Keratinocyte (primary cell): ENCODE results near the gene ADRM1.

Source experiments
- CTCF ChIP-seq, 3 experiments: IDR thresholded peaks in 1 of 3; conservative IDR thresholded peaks in 1 of 3; optimal IDR thresholded peaks in 1 of 3; 2 replicates in 2 of 3; 3 replicates in 1 of 3; pipeline versions ENCODE3 to v1.5.1; 2011; ENCODE audit warnings: low read length in 3 of 3, mild to moderate bottlenecking in 3 of 3, moderate library complexity in 2 of 3, control low read depth in 1 of 3, inconsistent platforms in 1 of 3; ENCODE audit not compliant: insufficient read depth in 2 of 3; ENCODE audit errors: extremely low read depth in 1 of 3
- EZH2 ChIP-seq: IDR thresholded peaks from one replicate; pipeline ENCODE4 v1.6.1; 2012; ENCODE audit warnings: inconsistent platforms, mild to moderate bottlenecking, low read length, moderate library complexity

DNA sequence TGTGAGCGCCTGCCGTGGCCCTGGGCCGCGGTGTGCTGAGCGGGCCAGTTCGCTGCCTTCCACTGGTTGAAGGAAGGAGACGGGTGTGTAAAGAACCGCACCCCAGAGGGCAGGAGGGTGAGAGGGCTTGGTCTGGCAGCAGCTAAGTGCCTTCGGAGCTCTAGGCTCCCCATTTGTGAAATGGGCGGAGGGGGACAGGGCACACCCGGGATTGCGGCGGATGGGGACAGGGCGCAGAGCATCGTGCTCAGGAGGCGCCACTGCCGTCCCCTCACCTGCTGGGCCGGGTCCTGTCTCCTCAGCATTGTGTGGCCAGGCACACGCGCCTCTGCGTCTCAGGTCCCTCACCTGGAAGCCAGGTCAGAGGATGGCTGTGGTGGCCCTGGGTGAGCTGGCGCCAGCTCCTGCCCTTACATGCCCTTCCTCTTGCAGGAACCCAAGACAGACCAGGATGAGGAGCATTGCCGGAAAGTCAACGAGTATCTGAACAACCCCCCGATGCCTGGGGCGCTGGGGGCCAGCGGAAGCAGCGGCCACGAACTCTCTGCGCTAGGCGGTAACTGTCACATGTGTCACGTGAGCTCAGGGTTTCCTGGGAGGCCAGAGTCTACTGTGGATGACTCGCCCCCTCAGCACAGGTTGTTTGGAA, 3.1 kb downstream of the ADRM1 start:
- TF ChIP-seq CTCF (optimal IDR thresholded peaks at IDR 0.05 in 1 of 3, IDR thresholded peaks at IDR 0.05 in 1 of 3, conservative IDR thresholded peaks at IDR 0.05 in 1 of 3; ENCODE audit: extremely low read depth in 1 of 3, insufficient read depth in 2 of 3, low read length in 3 of 3) (no peak), EZH2 (no peak)
